CD14-positive monocyte (primary cell): ENCODE measurements around the gene LARP1B. TPM values are rescaled to one million over a fixed set of nuclear protein-coding genes. Genes with fewer than 3 reads are reported as not detected.
"Not testable (repeated sequence)": the region's sequence is repeated elsewhere in the genome, so short reads cannot be mapped to it uniquely, and the experiment has no call there.

Source experiments
- DNase-seq, 3 donors: peaks; one replicate each; pipeline ENCODE4 v3.0.0-alpha.2; 2011 to 2022
- H2AFZ ChIP-seq: 2 replicates; pipeline ENCODE4 v1.6.0; 2012; ENCODE audit warnings: mild to moderate bottlenecking, low read depth, low read length, inconsistent platforms; ENCODE audit not compliant: insufficient read depth, poor library complexity, severe bottlenecking
- H3K27ac ChIP-seq, 2 donors: 1 replicate in 1 of 2; 2 replicates in 1 of 2; pipeline ENCODE4 v1.5.1; 2012 to 2013; ENCODE audit warnings: low read length in 2 of 2, control low read depth in 1 of 2, inconsistent platforms in 1 of 2, low read depth in 1 of 2, mild to moderate bottlenecking in 1 of 2
- H3K27me3 ChIP-seq, 2 donors: one replicate each; pipeline versions ENCODE4 v1.6.0 to v1.6.1; 2011 to 2013; ENCODE audit warnings: low read length in 2 of 2; ENCODE audit not compliant: control insufficient read depth in 2 of 2, insufficient read depth in 2 of 2
- H3K36me3 ChIP-seq, 2 donors: replicated peaks in 1 of 2; 1 replicate in 1 of 2; 2 replicates in 1 of 2; pipeline versions ENCODE4 v1.5.1 to v1.6.1; 2012 to 2013; ENCODE audit warnings: low read length in 2 of 2, control low read depth in 1 of 2, inconsistent platforms in 1 of 2, mild to moderate bottlenecking in 1 of 2; ENCODE audit not compliant: insufficient read depth in 2 of 2, control insufficient read depth in 1 of 2
- H3K4me1 ChIP-seq, 2 donors: 1 replicate in 1 of 2; 2 replicates in 1 of 2; pipeline versions ENCODE4 v1.5.1 to v1.6.1; 2012 to 2013; ENCODE audit warnings: low read length in 2 of 2, control low read depth in 1 of 2, inconsistent platforms in 1 of 2, mild to moderate bottlenecking in 1 of 2, moderate library complexity in 1 of 2; ENCODE audit not compliant: insufficient read depth in 2 of 2, control insufficient read depth in 1 of 2
- H3K4me2 ChIP-seq: replicated peaks from 2 replicates; pipeline ENCODE3; 2012; ENCODE audit warnings: low read length, moderate library complexity, mild to moderate bottlenecking; ENCODE audit not compliant: poor library complexity, severe bottlenecking; ENCODE audit errors: extremely low read depth
- H3K4me3 ChIP-seq, 3 experiments: fragments of 200-600 bp in 1 of 3; sonication (generic) in 1 of 3; replicated peaks in 1 of 3; 1 replicate in 2 of 3; 2 replicates in 1 of 3; pipeline ENCODE4 v1.5.1; 2011 to 2013; ENCODE audit warnings: low read length in 3 of 3, mild to moderate bottlenecking in 3 of 3, control low read depth in 2 of 3, low read depth in 2 of 3, inconsistent platforms in 1 of 3, moderate library complexity in 1 of 3
- H3K79me2 ChIP-seq: 2 replicates; pipeline ENCODE4 v1.6.0; 2012; ENCODE audit warnings: mild to moderate bottlenecking, control low read depth, inconsistent platforms, low read length, moderate library complexity; ENCODE audit not compliant: insufficient read depth
- H3K9ac ChIP-seq: 2 replicates; pipeline ENCODE4 v1.6.0; 2017; ENCODE audit warnings: low read length, mild to moderate bottlenecking; ENCODE audit not compliant: insufficient read depth, poor library complexity, severe bottlenecking
- H3K9me3 ChIP-seq, 2 donors: replicated peaks in 1 of 2; 1 replicate in 1 of 2; 2 replicates in 1 of 2; pipeline versions ENCODE4 v1.5.1 to v1.6.1; 2012 to 2013; ENCODE audit warnings: low read length in 2 of 2, control low read depth in 1 of 2; ENCODE audit not compliant: control insufficient read depth in 1 of 2, insufficient read depth in 1 of 2
- H4K20me1 ChIP-seq: 2 replicates; pipeline ENCODE4 v1.6.0; 2012; ENCODE audit warnings: mild to moderate bottlenecking, low read length, control low read depth, moderate library complexity; ENCODE audit not compliant: insufficient read depth
- H3K27ac Mint-ChIP-seq, 7 donors: one replicate each; pipeline ENCODE4 v1.8.0; 2020; ENCODE audit warnings: mild to moderate bottlenecking in 7 of 7, mixed read lengths in 7 of 7, moderate library complexity in 6 of 7, inconsistent platforms in 2 of 7
- H3K27me3 Mint-ChIP-seq, 3 donors: one replicate each; pipeline ENCODE4 v1.8.0; 2021 to 2022; ENCODE audit warnings: low read depth in 3 of 3, mild to moderate bottlenecking in 3 of 3, mixed read lengths in 3 of 3, moderate library complexity in 3 of 3, inconsistent platforms in 1 of 3
- H3K36me3 Mint-ChIP-seq, 2 donors: one replicate each; pipeline ENCODE4 v1.8.0; 2020; ENCODE audit warnings: mixed read lengths in 2 of 2, inconsistent platforms in 1 of 2, mild to moderate bottlenecking in 1 of 2
- H3K4me1 Mint-ChIP-seq: one replicate; pipeline ENCODE4 v1.8.0; 2020; ENCODE audit warnings: mild to moderate bottlenecking, mixed read lengths
- H3K4me3 Mint-ChIP-seq, 2 donors: one replicate each; pipeline ENCODE4 v1.8.0; 2020; ENCODE audit warnings: mild to moderate bottlenecking in 2 of 2, mixed read lengths in 2 of 2, moderate library complexity in 1 of 2
- H3K9me3 Mint-ChIP-seq, 7 donors: one replicate each; pipeline ENCODE4 v1.8.0; 2020 to 2022; ENCODE audit warnings: mixed read lengths in 7 of 7, mild to moderate bottlenecking in 6 of 7, moderate library complexity in 6 of 7, inconsistent platforms in 2 of 7
- CTCF ChIP-seq: fragments of 200-600 bp; IDR thresholded peaks from one replicate; pipeline ENCODE4 v1.8.0; 2022; ENCODE audit warnings: antibody characterized with exemption, mild to moderate bottlenecking
- WGBS: methylation state at CpG from one replicate; pipeline ENCODE4 v1.1.5; 2013; ENCODE audit warnings: missing lambda C conversion rate; ENCODE audit not compliant: insufficient coverage; 5-methylcytosine and 5-hydroxymethylcytosine counted together
- intact Hi-C, 2 donors: fragments of 100-400 bp; cut with micrococcal nuclease; formaldehyde crosslinking; loops; one replicate each; pipeline versions ENCODE4 v1.15.0 to v1.15.1; 2023
- polyA plus RNA-seq, 3 donors: library from polyadenylated mRNA; depleted of rRNA in 1 of 3; unstranded in 2 of 3; stranded (reverse) in 1 of 3; fragments of 300-500 nt in 2 of 3; fragments of >200 nt in 1 of 3; fragmentation: Illumina TruSeq in 2 of 3; gene quantifications; 1 replicate in 2 of 3; 2 replicates in 1 of 3; pipeline ENCODE4 v1.2.3, GENCODE V29; 2012 to 2021

Gene LARP1B
- polyA plus RNA-seq, 3 donors, result 3.0 to 5.7 (median 3.7) TPM

- no peak overlapping the region for H3K4me2 ChIP-seq
- Mint-ChIP-seq H3K27ac (no peak overlapping the region), H3K36me3 (peaks cover 10 to 24% of the 10 kb centered on the region in 2 donors), H3K27me3 (no peaks in the 10 kb centered on the region), H3K9me3 (peaks cover 14 to 26% (median 20%) of the 10 kb centered on the region in 7 donors), H3K4me1 (peaks cover 16% of the 10 kb centered on the region), H3K4me3 (no peak overlapping the region)
- H3K27me3 ChIP-seq, result no peaks in the 10 kb centered on the region
- 97% methylated on average over 27 of the region's 29 CpGs for WGBS
- H3K27ac ChIP-seq, result no peak overlapping the region
- no peaks in the 10 kb centered on the region for H3K79me2 ChIP-seq
- no peak overlapping the region for H3K4me3 ChIP-seq
- H3K36me3 ChIP-seq, result no peaks in the 10 kb centered on the region
- intact Hi-C loops, result no loop called here
- no peak for TF ChIP-seq CTCF
- peaks cover 0 to 8% of the 10 kb centered on the region in 2 donors for H3K4me1 ChIP-seq
- no peak overlapping the region for H2AFZ ChIP-seq
- H4K20me1 ChIP-seq, result no peaks in the 10 kb centered on the region
- H3K9me3 ChIP-seq, result peaks cover 14 to 17% of the 10 kb centered on the region in 2 donors
- no peak for DNase-seq
- H3K9ac ChIP-seq, result no peak overlapping the region
These were observed 94.2 kb downstream of the LARP1B start for GRCh38 chr4:128155231-128155855.

GRCh38 chr4:128155874-128156456 lies 94.9 kb downstream of the LARP1B start:
- H3K27ac Mint-ChIP-seq, result no peak overlapping the region
- H3K4me3 Mint-ChIP-seq, result no peak overlapping the region
- WGBS, result over 99% methylated on average over 10 of the region's 10 CpGs
- Histone ChIP-seq H3K79me2 (no peaks in the 10 kb centered on the region), H3K36me3 (no peaks in the 10 kb centered on the region), H3K4me3 (no peak overlapping the region), H3K27me3 (no peaks in the 10 kb centered on the region), H3K9me3 (peaks cover 14 to 17% of the 10 kb centered on the region in 2 donors), H3K27ac (no peak overlapping the region), H3K4me2 (no peak overlapping the region), H3K9ac (no peak overlapping the region), H4K20me1 (no peaks in the 10 kb centered on the region), H3K4me1 (peaks cover 6 to 10% of the 10 kb centered on the region in 2 donors), H2AFZ (no peak overlapping the region)
- peaks cover 20% of the 10 kb centered on the region for H3K4me1 Mint-ChIP-seq
- peaks cover 14 to 25% (median 20%) of the 10 kb centered on the region in 7 donors for H3K9me3 Mint-ChIP-seq
- H3K36me3 Mint-ChIP-seq, result peaks cover 10 to 24% of the 10 kb centered on the region in 2 donors
- no peaks in the 10 kb centered on the region for H3K27me3 Mint-ChIP-seq
- no peak for TF ChIP-seq CTCF
- no peak for DNase-seq
- intact Hi-C loops, result no loop called here

- H3K27ac ChIP-seq, H3K4me3 Mint-ChIP-seq, H3K36me3 ChIP-seq, H2AFZ ChIP-seq, H4K20me1 ChIP-seq, H3K79me2 ChIP-seq, intact Hi-C loops, DNase-seq, H3K4me3 ChIP-seq, H3K27ac Mint-ChIP-seq, H3K27me3 ChIP-seq, H3K4me2 ChIP-seq, H3K9ac ChIP-seq, H3K27me3 Mint-ChIP-seq: not testable (repeated sequence)
- WGBS, result 93% methylated on average over 3 of the region's 3 CpGs
- H3K9me3 Mint-ChIP-seq, result peaks cover 14 to 25% (median 20%) of the 10 kb centered on the region in 7 donors
- Histone ChIP-seq H3K9me3 (peaks cover 14 to 17% of the 10 kb centered on the region in 2 donors), H3K4me1 (peaks cover 11 to 13% of the 10 kb centered on the region in 2 donors)
- H3K4me1 Mint-ChIP-seq, result peaks cover 25% of the 10 kb centered on the region
- H3K36me3 Mint-ChIP-seq, result peaks cover 10 to 24% of the 10 kb centered on the region in 2 donors
These were observed 95.4 kb downstream of the LARP1B start for GRCh38 chr4:128156472-128156871.
